Measurements from ENCODE around the gene KCTD16.

- TF ChIP-seq, protein P1, sequence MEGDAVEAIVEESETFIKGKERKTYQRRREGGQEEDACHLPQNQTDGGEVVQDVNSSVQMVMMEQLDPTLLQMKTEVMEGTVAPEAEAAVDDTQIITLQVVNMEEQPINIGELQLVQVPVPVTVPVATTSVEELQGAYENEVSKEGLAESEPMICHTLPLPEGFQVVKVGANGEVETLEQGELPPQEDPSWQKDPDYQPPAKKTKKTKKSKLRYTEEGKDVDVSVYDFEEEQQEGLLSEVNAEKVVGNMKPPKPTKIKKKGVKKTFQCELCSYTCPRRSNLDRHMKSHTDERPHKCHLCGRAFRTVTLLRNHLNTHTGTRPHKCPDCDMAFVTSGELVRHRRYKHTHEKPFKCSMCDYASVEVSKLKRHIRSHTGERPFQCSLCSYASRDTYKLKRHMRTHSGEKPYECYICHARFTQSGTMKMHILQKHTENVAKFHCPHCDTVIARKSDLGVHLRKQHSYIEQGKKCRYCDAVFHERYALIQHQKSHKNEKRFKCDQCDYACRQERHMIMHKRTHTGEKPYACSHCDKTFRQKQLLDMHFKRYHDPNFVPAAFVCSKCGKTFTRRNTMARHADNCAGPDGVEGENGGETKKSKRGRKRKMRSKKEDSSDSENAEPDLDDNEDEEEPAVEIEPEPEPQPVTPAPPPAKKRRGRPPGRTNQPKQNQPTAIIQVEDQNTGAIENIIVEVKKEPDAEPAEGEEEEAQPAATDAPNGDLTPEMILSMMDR (IDR thresholded peaks at IDR 0.05), result no peak
- TF ChIP-seq POLR2A (IDR thresholded peaks at IDR 0.05), result no peak
Observed at GRCh38 chr5:144484124-144484897, 313.6 kb downstream of the KCTD16 start.
